ENCODE measurements around the gene RBMS3. TPM values are rescaled to one million over a fixed set of nuclear protein-coding genes. Genes with fewer than 3 reads are reported as not detected.

Gene RBMS3
- total and polyA plus RNA-seq, 2 of the 8 experiments (the other 6 are each of a cell fraction or from before 2014, with no cell fraction given), result 3.7 to 6.9 TPM

DNA sequence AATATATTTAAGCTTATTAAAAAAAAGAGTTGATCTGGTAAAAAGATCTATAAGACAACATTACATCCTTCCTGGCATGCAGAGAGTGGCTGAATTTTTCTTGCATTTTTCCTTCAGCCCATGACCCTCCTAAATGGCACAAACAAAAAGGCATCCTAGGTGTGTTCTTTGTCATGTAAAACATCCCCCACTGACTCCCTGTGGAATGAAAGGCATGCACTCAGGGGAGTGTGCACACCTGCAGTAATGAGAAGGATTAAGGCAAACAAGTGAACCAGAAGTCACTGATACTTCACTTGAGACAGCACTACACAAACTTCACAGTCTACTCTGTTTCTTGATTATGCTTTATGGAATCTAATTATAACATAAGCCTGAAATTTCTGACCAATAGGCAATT lies 195.0 kb downstream of the RBMS3 start (continued):
- TF ChIP-seq NRF1 (IDR thresholded peaks at IDR 0.05; ENCODE audit: low read depth, low read length) (no peak), JUND (IDR thresholded peaks at IDR 0.05; ENCODE audit: low read length) (no peak), BACH1 (IDR thresholded peaks at IDR 0.05; ENCODE audit: low read length) (no peak), YY1 (IDR thresholded peaks at IDR 0.05; ENCODE audit: low read depth, low read length) (peak; percentile 65), SIX5 (IDR thresholded peaks at IDR 0.05; ENCODE audit: low read depth, low read length) (no peak), SIN3A (conservative IDR thresholded peaks at IDR 0.05 in 1 of 2, IDR thresholded peaks at IDR 0.05 in 1 of 2; ENCODE audit: low read depth in 1 of 2, low read length in 2 of 2) (no peak), SRF (IDR thresholded peaks at IDR 0.05; ENCODE audit: low read depth, low read length) (no peak)
- TF ChIP-seq, protein P1, sequence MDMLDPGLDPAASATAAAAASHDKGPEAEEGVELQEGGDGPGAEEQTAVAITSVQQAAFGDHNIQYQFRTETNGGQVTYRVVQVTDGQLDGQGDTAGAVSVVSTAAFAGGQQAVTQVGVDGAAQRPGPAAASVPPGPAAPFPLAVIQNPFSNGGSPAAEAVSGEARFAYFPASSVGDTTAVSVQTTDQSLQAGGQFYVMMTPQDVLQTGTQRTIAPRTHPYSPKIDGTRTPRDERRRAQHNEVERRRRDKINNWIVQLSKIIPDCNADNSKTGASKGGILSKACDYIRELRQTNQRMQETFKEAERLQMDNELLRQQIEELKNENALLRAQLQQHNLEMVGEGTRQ (IDR thresholded peaks at IDR 0.05; ENCODE audit: low read length), result no peak
- TF ChIP-seq, protein P2, sequence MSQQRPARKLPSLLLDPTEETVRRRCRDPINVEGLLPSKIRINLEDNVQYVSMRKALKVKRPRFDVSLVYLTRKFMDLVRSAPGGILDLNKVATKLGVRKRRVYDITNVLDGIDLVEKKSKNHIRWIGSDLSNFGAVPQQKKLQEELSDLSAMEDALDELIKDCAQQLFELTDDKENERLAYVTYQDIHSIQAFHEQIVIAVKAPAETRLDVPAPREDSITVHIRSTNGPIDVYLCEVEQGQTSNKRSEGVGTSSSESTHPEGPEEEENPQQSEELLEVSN (IDR thresholded peaks at IDR 0.05), result no peak
- TF ChIP-seq, protein P3, sequence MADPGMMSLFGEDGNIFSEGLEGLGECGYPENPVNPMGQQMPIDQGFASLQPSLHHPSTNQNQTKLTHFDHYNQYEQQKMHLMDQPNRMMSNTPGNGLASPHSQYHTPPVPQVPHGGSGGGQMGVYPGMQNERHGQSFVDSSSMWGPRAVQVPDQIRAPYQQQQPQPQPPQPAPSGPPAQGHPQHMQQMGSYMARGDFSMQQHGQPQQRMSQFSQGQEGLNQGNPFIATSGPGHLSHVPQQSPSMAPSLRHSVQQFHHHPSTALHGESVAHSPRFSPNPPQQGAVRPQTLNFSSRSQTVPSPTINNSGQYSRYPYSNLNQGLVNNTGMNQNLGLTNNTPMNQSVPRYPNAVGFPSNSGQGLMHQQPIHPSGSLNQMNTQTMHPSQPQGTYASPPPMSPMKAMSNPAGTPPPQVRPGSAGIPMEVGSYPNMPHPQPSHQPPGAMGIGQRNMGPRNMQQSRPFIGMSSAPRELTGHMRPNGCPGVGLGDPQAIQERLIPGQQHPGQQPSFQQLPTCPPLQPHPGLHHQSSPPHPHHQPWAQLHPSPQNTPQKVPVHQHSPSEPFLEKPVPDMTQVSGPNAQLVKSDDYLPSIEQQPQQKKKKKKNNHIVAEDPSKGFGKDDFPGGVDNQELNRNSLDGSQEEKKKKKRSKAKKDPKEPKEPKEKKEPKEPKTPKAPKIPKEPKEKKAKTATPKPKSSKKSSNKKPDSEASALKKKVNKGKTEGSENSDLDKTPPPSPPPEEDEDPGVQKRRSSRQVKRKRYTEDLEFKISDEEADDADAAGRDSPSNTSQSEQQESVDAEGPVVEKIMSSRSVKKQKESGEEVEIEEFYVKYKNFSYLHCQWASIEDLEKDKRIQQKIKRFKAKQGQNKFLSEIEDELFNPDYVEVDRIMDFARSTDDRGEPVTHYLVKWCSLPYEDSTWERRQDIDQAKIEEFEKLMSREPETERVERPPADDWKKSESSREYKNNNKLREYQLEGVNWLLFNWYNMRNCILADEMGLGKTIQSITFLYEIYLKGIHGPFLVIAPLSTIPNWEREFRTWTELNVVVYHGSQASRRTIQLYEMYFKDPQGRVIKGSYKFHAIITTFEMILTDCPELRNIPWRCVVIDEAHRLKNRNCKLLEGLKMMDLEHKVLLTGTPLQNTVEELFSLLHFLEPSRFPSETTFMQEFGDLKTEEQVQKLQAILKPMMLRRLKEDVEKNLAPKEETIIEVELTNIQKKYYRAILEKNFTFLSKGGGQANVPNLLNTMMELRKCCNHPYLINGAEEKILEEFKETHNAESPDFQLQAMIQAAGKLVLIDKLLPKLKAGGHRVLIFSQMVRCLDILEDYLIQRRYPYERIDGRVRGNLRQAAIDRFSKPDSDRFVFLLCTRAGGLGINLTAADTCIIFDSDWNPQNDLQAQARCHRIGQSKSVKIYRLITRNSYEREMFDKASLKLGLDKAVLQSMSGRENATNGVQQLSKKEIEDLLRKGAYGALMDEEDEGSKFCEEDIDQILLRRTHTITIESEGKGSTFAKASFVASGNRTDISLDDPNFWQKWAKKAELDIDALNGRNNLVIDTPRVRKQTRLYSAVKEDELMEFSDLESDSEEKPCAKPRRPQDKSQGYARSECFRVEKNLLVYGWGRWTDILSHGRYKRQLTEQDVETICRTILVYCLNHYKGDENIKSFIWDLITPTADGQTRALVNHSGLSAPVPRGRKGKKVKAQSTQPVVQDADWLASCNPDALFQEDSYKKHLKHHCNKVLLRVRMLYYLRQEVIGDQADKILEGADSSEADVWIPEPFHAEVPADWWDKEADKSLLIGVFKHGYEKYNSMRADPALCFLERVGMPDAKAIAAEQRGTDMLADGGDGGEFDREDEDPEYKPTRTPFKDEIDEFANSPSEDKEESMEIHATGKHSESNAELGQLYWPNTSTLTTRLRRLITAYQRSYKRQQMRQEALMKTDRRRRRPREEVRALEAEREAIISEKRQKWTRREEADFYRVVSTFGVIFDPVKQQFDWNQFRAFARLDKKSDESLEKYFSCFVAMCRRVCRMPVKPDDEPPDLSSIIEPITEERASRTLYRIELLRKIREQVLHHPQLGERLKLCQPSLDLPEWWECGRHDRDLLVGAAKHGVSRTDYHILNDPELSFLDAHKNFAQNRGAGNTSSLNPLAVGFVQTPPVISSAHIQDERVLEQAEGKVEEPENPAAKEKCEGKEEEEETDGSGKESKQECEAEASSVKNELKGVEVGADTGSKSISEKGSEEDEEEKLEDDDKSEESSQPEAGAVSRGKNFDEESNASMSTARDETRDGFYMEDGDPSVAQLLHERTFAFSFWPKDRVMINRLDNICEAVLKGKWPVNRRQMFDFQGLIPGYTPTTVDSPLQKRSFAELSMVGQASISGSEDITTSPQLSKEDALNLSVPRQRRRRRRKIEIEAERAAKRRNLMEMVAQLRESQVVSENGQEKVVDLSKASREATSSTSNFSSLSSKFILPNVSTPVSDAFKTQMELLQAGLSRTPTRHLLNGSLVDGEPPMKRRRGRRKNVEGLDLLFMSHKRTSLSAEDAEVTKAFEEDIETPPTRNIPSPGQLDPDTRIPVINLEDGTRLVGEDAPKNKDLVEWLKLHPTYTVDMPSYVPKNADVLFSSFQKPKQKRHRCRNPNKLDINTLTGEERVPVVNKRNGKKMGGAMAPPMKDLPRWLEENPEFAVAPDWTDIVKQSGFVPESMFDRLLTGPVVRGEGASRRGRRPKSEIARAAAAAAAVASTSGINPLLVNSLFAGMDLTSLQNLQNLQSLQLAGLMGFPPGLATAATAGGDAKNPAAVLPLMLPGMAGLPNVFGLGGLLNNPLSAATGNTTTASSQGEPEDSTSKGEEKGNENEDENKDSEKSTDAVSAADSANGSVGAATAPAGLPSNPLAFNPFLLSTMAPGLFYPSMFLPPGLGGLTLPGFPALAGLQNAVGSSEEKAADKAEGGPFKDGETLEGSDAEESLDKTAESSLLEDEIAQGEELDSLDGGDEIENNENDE (IDR thresholded peaks at IDR 0.05; ENCODE audit: insufficient replicate concordance, low read length), result no peak
